Left ventricle myocardium inferior (tissue), 1 donor: ENCODE results near the gene SLC35G6. TPM values are rescaled to one million over a fixed set of nuclear protein-coding genes. Genes with fewer than 3 reads are reported as not detected.

Source experiments
- DNase-seq: peaks from one replicate; pipeline ENCODE4 v3.0.0-alpha.2; 2020
- H3K27ac ChIP-seq: fragments of 200-600 bp; replicated peaks from 2 replicates; pipeline ENCODE4 v1.8.0; 2021
- H3K27me3 ChIP-seq: fragments of 200-600 bp; 2 replicates; pipeline ENCODE4 v1.8.0; 2021; ENCODE audit warnings: low read depth
- H3K36me3 ChIP-seq: fragments of 200-600 bp; 2 replicates; pipeline ENCODE4 v1.8.0; 2021
- H3K4me1 ChIP-seq: fragments of 200-600 bp; 2 replicates; pipeline ENCODE4 v1.8.0; 2021
- H3K4me3 ChIP-seq: fragments of 200-600 bp; 2 replicates; pipeline ENCODE4 v1.8.0; 2021; ENCODE audit warnings: mild to moderate bottlenecking, moderate library complexity
- H3K9me3 ChIP-seq: fragments of 200-600 bp; replicated peaks from 2 replicates; pipeline ENCODE4 v1.8.0; 2021
- intact Hi-C: fragments of 100-400 bp; cut with micrococcal nuclease; formaldehyde crosslinking; loops from one replicate; pipeline ENCODE4 v1.11.0; 2022
- total RNA-seq: library from RNA; stranded (reverse); fragmentation: NEBNext Ultra II Directional; extraction: Animal tissue kit (Norgen Biotek cat#: 25700); gene quantifications from one replicate; pipeline ENCODE4 v1.2.1, GENCODE V29; 2021
- TF ChIP-seq, protein P1 (sequence below): fragments of 200-600 bp; IDR thresholded peaks from 2 replicates; pipeline ENCODE4 v1.8.0; 2021; ENCODE audit warnings: antibody characterized with exemption, mild to moderate bottlenecking, borderline replicate concordance
- donor health status: DM: no; HTN: yes; CAD: no; lungs with severe emphysema.

The SLC35G6 gene
- total RNA-seq, 1 donor from 2014 or later = not detected

DNA sequence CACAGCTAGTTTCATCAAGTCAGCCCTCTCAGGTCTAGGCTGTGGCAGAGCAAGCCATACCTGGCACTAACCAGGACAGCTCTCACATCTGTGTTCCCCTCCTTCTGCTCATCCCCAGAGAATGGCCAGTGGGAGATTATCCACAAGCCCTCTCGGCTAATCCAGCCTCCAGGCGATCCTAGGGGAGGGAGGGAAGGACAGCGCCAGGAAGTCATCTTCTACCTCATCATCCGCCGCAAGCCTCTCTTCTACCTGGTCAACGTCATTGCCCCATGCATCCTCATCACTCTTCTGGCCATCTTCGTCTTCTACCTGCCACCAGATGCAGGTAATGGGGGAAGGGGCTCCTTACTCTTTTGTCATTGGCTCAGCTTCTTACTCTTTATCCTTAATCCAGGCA lies 32.8 kb upstream of the SLC35G6 start:
- H3K27ac ChIP-seq = no peak overlapping the region
- no peak for DNase-seq
- no peaks in the 10 kb centered on the region for H3K9me3 ChIP-seq
- intact Hi-C loops = no loop called here
- peaks cover 24% of the 10 kb centered on the region for H3K4me1 ChIP-seq
- no peaks in the 10 kb centered on the region for H3K36me3 ChIP-seq
- H3K27me3 ChIP-seq = peaks cover 35% of the 10 kb centered on the region
- TF ChIP-seq, protein P1, sequence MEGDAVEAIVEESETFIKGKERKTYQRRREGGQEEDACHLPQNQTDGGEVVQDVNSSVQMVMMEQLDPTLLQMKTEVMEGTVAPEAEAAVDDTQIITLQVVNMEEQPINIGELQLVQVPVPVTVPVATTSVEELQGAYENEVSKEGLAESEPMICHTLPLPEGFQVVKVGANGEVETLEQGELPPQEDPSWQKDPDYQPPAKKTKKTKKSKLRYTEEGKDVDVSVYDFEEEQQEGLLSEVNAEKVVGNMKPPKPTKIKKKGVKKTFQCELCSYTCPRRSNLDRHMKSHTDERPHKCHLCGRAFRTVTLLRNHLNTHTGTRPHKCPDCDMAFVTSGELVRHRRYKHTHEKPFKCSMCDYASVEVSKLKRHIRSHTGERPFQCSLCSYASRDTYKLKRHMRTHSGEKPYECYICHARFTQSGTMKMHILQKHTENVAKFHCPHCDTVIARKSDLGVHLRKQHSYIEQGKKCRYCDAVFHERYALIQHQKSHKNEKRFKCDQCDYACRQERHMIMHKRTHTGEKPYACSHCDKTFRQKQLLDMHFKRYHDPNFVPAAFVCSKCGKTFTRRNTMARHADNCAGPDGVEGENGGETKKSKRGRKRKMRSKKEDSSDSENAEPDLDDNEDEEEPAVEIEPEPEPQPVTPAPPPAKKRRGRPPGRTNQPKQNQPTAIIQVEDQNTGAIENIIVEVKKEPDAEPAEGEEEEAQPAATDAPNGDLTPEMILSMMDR = no peak
- H3K4me3 ChIP-seq = no peak overlapping the region

- Histone ChIP-seq H3K9me3 (no peaks in the 10 kb centered on the region), H3K4me3 (no peak overlapping the region), H3K4me1 (peaks cover 19% of the 10 kb centered on the region), H3K27ac (peak overlapping the region; percentile 27), H3K27me3 (no peaks in the 10 kb centered on the region), H3K36me3 (peaks cover 29% of the 10 kb centered on the region)
- no peak for DNase-seq
- TF ChIP-seq, protein P1 = no peak
- intact Hi-C loops = no loop called here
Observed at GRCh38 chr17:7459961-7460545, 21.2 kb upstream of the SLC35G6 start.

- H3K36me3 ChIP-seq = peaks cover 39% of the 10 kb centered on the region
- H3K4me3 ChIP-seq = no peak overlapping the region
- no peak for DNase-seq
- H3K4me1 ChIP-seq = peaks cover 17% of the 10 kb centered on the region
- intact Hi-C loops = no loop called here
- H3K27ac ChIP-seq = no peak overlapping the region
- TF ChIP-seq, protein P1 = no peak
- H3K27me3 ChIP-seq = no peaks in the 10 kb centered on the region
- H3K9me3 ChIP-seq = no peaks in the 10 kb centered on the region
Observed at GRCh38 chr17:7460850-7461660, 20.2 kb upstream of the SLC35G6 start.

DNA sequence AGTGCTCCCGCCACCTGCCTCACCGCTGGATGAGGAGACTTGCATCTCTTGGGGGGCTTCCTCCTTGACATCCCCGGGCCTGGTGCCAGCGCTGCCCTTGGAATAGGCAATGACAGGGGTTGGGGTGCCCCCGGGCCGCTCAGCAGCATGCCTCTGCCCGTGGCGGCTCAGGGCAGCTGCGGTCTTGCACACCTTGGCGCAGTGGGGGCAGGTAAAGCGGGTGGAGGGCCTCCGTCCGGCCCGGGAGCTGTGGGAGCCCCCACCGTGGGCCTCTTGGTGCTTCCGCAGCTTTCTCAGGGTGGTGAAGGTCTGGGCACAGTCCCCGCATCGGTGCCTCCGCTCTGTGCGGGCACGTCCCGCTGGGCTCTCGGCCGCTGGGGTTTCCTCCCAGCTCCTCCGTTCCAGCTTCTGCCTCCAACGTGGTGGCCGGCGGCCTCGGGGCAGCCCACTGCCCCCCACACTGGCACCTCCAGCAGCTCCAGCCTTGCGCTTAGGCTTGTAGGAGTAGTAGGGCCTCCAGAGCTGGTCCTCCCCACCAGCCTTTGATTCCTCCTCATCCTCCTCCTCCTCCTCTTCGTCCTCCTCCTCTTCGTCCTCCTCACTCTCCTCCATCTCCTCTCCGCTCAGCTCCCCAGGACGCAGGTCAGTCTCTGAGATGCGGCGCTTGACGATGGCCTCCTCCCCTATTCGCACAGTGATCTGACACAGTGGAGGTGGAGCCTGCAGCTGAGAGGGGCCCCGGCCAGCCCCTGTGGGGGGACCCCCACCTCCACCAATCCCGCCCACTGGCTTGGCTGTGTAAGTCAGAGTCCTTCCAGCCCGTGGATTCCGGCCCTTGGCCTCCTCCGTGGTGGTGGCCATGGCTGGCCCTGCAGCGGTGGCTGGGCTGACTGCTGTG lies 18.5 kb upstream of the SLC35G6 start:
- DNase-seq = no peak
- H3K9me3 ChIP-seq = no peaks in the 10 kb centered on the region
- intact Hi-C loops = no loop called here
- TF ChIP-seq, protein P1 = no peak
- H3K4me3 ChIP-seq = no peak overlapping the region
- H3K27ac ChIP-seq = no peak overlapping the region
- peaks cover 43% of the 10 kb centered on the region for H3K36me3 ChIP-seq
- H3K27me3 ChIP-seq = no peaks in the 10 kb centered on the region
- H3K4me1 ChIP-seq = peaks cover 25% of the 10 kb centered on the region

DNA sequence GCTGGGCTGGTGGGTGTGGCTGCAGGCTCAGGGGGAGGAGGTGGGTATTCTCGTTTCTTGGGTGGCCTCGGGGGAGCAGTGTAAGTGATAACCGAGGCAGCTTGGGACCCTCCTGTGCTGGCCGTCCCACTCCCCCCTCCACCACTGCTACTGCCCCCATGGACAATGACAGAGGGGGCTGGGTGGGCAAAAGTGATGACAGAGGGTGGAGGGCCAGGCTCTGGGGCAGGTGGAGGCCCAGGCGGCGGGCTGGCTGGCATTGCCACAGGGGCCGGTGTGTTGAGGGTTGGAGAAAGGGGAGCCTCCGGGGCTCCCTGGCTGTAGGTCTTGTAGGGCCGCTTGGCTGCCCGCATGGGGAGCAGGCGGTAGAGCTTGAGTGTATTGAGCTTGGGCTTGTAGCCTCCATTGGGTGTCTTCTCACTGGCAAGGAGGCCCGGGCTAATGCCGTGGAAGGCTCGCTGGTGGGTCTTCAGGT lies 17.8 kb upstream of the SLC35G6 start:
- intact Hi-C loops = no loop called here
- no peak for DNase-seq
- Histone ChIP-seq H3K4me1 (peaks cover 32% of the 10 kb centered on the region), H3K27me3 (no peaks in the 10 kb centered on the region), H3K9me3 (no peaks in the 10 kb centered on the region), H3K4me3 (no peak overlapping the region), H3K36me3 (peaks cover 43% of the 10 kb centered on the region), H3K27ac (no peak overlapping the region)
- TF ChIP-seq, protein P1 = no peak
